ENCODE measurements around the gene FHIT.

GRCh38 chr3:60767536-60767935 is 483.7 kb downstream of the FHIT start:
- TF ChIP-seq EZH2phosphoT487 (IDR thresholded peaks at IDR 0.05; ENCODE audit: insufficient read depth, low read depth) (no peak), EZH2 (IDR thresholded peaks at IDR 0.05; ENCODE audit: insufficient read depth, poor library complexity, severe bottlenecking) (no peak)

Measured in GM23248 (cell line).